Heart left ventricle (tissue), 13 donors: Measurements from ENCODE around the gene ATOSB.

Experiments
- POLR2A ChIP-seq, 2 donors: fragments of 450-650 bp; IDR thresholded peaks; one replicate each; pipeline ENCODE4 v1.6.1; 2017; ENCODE audit warnings: antibody characterized with exemption in 2 of 2, mild to moderate bottlenecking in 2 of 2, moderate library complexity in 2 of 2
- TF ChIP-seq, protein P1 (sequence below), 12 donors: fragments of 200-600 bp; sonication (generic) in 4 of 12; IDR thresholded peaks; one replicate each; pipeline versions ENCODE4 v1.5.0 to v1.8.0; 2018 to 2022; ENCODE audit warnings: antibody characterized with exemption in 12 of 12, mild to moderate bottlenecking in 5 of 12
- donor health status: ischemic (EF 13 %, LVEDD 7.1; RV severe dilation, severe dysfunction).
- donor health status: DM: no; HTN: yes; CAD: no.
- donor health status: DM: no; HTN: no; CAD: no.
- donor health status: ischemic (EF 25% LVEDD 6.9; RV normal size, moderate dysfunction).
- donor health status: ischemic (EF 25% LVEDD 5.7; RV mildly dilated, moderate dysfunction).
- donor health status: ischemic (EF 35%, LVEDD 5.7; RV mildly dilated, moderate dysfunction).
- donor health status: nonischemic (EF 11% LVEDD 7.7; RV severe dilation, severe dysfunction).
- donor health status: DM: yes; HTN: yes; CAD: no.
- donor health status: PGD.
- donor health status: ischemic (EF 29% LVEDD 5.4; RV normal size, mild dysfunction).
- donor health status: nonischemic (EF 23%, LVEDD 6.1; RV moderate dilation, normal function).

DNA sequence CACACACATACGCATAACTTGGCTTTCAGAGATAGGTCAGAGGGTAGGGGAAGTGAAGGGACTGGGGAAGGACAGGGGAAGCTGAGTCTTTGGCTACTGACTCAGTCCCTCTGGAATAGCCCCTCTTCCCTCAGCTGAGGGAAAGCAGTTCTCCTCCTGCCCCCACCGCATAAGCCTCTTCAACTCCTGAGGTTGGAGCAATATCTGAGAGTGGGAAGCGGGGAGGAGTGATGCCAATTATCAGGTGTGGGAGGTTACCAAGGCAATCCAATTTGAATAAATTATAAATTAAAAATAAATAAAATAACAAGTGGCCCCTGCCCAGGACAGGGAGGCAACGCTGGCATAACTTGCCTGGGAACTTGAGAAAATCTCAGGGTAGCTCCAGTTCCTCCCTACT is 11.1 kb downstream of the ATOSB start:
- TF ChIP-seq, protein P1, sequence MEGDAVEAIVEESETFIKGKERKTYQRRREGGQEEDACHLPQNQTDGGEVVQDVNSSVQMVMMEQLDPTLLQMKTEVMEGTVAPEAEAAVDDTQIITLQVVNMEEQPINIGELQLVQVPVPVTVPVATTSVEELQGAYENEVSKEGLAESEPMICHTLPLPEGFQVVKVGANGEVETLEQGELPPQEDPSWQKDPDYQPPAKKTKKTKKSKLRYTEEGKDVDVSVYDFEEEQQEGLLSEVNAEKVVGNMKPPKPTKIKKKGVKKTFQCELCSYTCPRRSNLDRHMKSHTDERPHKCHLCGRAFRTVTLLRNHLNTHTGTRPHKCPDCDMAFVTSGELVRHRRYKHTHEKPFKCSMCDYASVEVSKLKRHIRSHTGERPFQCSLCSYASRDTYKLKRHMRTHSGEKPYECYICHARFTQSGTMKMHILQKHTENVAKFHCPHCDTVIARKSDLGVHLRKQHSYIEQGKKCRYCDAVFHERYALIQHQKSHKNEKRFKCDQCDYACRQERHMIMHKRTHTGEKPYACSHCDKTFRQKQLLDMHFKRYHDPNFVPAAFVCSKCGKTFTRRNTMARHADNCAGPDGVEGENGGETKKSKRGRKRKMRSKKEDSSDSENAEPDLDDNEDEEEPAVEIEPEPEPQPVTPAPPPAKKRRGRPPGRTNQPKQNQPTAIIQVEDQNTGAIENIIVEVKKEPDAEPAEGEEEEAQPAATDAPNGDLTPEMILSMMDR (IDR thresholded peaks at IDR 0.05) = no peak
- no peak for TF ChIP-seq POLR2A (IDR thresholded peaks at IDR 0.05)
